HL-60 (cell line): ENCODE measurements around the gene GSTP1.

Experiments
- CTCF ChIP-seq: IDR thresholded peaks from one replicate; pipeline ENCODE4 v1.5.1; 2011; ENCODE audit warnings: low read length, control low read depth, inconsistent platforms; ENCODE audit not compliant: insufficient read depth
- GABPA ChIP-seq: IDR thresholded peaks from 2 replicates; pipeline ENCODE4 v1.6.1; 2012; ENCODE audit warnings: low read depth
- POLR2AphosphoS5 ChIP-seq: IDR thresholded peaks from 2 replicates; pipeline ENCODE4 v1.6.1; 2012; ENCODE audit warnings: low read depth
- REST ChIP-seq: IDR thresholded peaks from 2 replicates; pipeline ENCODE4 v1.6.1; 2012; ENCODE audit warnings: low read depth; ENCODE audit not compliant: insufficient replicate concordance

- no peak for TF ChIP-seq REST
- TF ChIP-seq CTCF, result no peak
- TF ChIP-seq GABPA, result no peak
- TF ChIP-seq POLR2AphosphoS5, result no peak
Measured at GRCh38 chr11:67632982-67633755, 49.6 kb downstream of the GSTP1 start.
